Activated CD8-positive, alpha-beta memory T cell treated with anti-CD3 and anti-CD28 coated beads for 4 hours (primary cell): Measurements from ENCODE around the gene MLIP.
"Not testable (repeated sequence)": the region's sequence is repeated elsewhere in the genome, so short reads cannot be mapped to it uniquely, and the experiment has no call there.

Source experiments
- DNase-seq, 2 donors: peaks; one replicate each; pipeline ENCODE4 v3.0.0-alpha.2; 2020; ENCODE audit warnings: low read depth in 2 of 2

Gene MLIP

GRCh38 chr6:54217018-54217417, 105.8 kb downstream of the MLIP start:
- no peak for DNase-seq

GRCh38 chr6:54222217-54222616, 111.0 kb downstream of the MLIP start:
- no peak for DNase-seq

GRCh38 chr6:54232703-54233102, 121.5 kb downstream of the MLIP start:
- DNase-seq = no peak

DNA sequence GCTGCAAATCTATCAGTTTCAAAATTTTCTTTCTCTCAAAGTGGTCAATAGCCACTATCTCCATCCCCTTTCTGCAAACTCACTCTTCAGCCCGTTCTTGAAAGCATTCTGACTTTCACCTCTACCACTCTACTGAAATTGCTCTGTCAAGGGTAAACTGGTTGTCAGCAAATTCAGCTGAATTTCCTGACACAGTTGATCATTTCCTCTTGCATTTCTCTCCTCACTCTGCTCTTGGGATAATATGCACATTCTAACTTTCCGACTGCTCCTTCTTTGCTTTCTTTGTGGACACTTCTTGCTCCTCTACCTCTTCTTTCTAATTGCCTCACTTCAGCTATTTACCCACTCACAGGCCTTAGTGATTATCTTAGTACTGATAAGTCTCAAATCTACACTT, 123.3 kb downstream of the MLIP start:
- DNase-seq = no peak

DNA sequence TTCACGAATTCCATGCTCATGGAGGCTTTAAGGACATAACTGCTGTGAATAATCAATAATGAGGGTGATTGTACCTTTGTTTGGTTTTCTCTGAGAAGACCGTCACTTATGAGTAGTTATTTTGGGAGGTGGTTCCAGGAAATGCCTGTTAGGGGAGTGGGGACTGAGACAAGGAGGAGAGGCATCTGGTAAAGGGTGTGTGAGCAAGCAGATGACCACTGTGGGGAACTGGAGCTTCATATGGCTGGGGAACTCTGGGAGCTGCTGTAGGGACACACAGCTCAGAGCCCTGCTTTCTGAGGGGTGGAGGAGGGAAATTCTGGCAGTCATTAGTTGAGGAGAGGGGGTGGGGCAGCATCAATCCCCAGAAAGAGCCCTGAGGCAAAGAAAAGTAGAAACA, 125.7 kb downstream of the MLIP start:
- no peak for DNase-seq

DNA sequence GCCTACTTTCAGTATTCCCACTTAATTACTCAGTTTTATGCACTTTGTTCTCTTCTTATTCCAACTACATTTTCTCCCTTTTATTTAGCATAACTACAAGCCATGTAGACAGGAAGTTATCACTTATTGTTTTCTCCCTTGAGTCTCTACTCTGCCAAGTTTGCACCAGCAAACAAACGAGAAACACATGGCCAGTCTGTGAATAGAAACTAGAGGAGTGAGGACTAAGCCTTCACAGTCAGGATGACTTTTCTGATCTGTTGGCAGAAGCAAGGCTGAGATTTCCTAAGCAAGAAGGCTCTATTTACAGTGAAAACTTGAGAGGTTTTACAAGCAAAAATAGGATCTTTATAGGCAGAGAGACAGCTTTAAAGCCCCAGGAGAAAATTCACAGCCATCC, 127.2 kb downstream of the MLIP start:
- DNase-seq = no peak

- no peak for DNase-seq
These were observed 132.5 kb downstream of the MLIP start for GRCh38 chr6:54243699-54244098.

GRCh38 chr6:54244430-54244829, 133.2 kb downstream of the MLIP start:
- no peak for DNase-seq

DNA sequence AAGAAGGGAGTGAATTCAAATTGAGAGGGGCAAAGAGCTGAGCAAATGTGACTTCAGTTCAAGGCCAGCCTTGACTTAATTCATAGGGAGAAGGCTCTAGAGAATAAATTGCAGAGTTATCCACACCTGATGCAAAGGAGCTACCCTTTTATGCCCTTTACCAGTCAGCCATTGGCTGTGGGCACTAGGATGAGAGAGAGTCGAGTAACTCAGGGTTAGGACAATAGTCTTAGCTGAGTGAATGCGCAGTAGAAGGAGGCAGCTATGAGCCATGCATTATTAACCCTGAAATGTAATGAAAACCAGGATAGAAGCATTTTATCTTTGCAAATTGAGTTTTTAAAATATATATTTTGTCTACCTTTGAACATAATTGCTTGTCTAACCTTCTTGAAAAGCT, 134.0 kb downstream of the MLIP start:
- DNase-seq = no peak

- DNase-seq = no peak
These were observed 137.1 kb downstream of the MLIP start for GRCh38 chr6:54248319-54248718.

DNA sequence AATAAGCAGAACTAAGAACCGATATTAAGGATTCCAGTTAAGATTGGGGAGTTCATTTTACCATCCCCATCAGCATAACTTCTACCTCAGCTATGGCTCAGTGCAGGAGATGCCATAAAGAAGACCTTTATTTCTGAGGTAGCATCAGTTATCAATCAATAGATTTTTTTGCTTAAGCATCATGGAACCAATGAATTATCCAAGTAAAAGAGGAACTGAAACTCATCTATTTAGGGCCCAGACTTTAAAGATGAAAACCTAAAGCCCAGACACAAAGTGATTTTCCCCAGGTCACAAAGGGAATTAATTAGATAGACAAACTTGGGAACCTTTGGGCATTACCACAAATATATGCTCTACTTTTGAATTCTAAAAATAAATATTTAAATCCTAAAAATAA, 137.8 kb downstream of the MLIP start:
- DNase-seq = no peak

DNA sequence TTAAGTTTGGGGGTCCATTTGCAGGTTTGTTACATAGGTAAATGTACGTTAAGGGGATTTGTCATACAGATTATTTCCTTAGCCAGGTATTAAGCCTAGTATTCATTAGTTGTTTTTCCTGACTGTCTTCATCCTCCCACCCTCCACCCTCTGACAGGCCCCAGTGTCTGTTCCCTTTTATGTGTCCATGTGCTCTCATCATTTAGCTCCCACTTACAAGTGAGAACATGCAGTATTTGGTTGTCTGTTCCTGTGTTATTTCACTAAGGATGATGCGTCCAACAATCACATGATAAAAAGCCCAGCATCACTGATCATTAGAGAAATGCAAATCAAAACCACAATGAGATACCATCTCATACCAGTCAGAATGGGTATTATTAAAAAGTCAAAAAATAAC, 138.6 kb downstream of the MLIP start:
- not testable (repeated sequence) for DNase-seq

GRCh38 chr6:54252496-54252895, 141.3 kb downstream of the MLIP start:
- no peak for DNase-seq

DNA sequence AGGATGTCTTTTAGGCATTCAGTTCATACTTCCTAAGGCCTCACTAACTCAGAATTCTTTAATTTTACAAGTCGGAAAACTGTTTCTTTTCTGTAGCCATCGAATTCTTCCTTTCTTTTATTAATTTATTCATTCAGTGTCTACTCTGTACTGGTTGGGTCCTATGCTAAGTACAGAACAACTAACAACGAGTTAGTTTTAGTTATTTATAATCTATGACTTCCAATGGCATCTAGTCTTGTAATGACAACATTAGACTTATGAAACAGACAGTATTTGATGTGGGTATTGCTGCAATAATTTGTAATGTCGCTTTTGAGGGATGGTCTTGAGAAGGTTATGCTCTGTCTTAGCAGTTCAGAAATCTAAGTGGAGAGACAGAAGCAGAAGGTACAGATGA, 141.7 kb downstream of the MLIP start:
- DNase-seq = no peak

DNA sequence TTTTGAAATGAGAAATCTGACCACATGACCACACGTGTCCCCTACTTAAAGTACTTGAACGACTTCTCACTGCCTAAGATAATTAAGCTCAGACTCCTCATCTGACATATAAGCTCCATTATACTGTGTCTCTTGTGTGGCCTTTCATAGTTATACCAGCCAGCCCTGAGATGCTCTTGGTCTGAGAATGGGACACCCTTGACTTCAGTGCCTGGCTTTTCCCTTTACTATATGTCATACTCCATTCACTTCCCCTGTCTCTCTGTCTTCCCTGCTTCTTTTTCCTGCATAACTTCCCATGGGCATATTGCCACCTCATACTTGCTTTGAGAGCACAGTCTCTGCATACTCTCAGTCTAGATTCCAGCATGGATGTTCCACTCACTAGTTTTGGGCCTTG, 143.6 kb downstream of the MLIP start:
- DNase-seq = no peak

- no peak for DNase-seq
These were observed 144.6 kb downstream of the MLIP start for GRCh38 chr6:54255886-54256285.

DNA sequence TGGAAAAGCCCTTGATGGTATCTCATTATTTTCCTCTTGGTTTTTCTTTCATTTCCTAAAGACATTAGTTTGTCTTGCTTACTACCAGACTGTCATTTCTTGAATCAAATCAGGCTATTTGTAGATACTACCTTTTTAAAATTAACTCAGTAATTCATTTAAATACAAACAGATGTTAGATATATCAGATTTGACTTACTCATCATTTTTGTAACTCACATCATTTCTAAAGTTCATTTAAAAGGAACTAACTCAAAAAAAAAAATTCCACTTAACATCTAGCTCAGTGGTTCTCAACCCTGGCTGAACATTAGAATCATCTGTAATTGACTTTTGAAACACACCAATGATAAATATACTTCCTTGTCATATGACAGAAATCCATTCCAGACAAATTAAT, 148.8 kb downstream of the MLIP start:
- no peak for DNase-seq

DNA sequence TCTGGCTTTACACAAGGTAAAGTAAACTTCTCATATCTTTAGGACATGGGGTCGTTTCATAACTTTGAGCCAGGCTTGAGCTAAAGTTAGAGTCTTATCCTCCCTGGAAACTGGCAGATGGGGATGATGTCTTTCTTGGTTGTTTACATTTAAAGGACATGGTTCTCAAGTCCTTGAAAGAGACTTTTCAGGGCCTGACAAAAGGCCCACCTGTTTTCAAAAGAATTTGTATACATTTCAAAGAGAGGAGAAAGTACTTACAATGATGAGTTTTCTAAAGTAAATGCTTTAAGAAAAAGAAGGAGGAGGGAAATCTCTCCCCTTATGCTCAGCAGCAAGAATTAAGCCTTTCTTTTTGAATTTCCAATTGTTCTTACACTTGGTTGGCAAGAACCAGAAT, 151.3 kb downstream of the MLIP start:
- no peak for DNase-seq

- DNase-seq = no peak
These were observed 151.7 kb downstream of the MLIP start for GRCh38 chr6:54262971-54263370.

- DNase-seq = no peak
These were observed 153.5 kb downstream of the MLIP start for GRCh38 chr6:54264581-54265272.

DNA sequence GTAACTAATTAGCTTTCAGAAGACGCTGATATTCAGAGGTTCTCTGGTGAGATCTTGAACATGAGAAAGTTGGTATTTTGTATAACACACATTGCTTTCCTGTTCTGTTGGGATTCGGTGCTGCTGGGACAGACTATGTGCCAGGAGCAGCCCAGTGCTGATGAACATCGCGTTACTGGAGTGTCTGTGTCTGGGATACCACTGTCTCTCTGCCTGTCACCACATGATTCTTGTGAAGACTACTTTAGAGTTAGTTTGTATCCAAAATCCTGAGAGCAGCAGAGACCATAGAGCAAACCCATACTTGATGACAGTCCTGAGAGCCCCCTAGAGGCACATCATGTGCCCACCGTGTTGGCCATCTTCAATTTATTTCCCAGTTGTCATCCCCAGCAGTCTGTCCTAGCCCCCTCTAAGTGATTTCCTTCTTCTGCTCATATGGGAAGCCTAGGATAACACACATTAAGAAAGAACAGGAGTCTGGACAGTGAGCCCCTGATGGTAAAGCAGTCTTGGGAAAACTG, 155.2 kb downstream of the MLIP start:
- DNase-seq = no peak

GRCh38 chr6:54267798-54268197, 156.6 kb downstream of the MLIP start:
- DNase-seq = no peak

- DNase-seq = no peak
These were observed 162.1 kb downstream of the MLIP start for GRCh38 chr6:54273214-54273820.

DNA sequence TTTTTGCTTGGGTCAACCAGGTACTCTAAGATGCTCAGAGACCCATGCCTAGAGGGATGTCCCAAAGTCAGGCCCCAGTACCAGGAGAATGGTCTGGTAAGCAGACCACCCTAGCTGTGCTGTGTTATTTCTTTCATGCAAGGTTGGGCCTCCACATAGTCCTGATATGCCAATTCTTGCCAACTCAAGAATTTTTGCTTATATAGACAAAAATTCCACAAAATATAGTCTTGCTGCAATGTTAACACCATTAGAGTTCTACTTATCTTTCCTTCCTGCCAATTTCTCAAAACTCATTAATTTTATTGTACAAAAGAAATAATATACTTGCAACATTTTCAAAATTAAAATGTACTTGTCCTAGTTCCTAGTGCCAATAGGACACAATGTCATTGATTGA, 163.1 kb downstream of the MLIP start:
- DNase-seq = no peak
